Fibroblast of skin of right quadriceps (primary cell): ENCODE data around the gene KIF19.

Source experiments
- DNase-seq: peaks from one replicate; pipeline ENCODE4 v3.0.0-alpha.2; 2013

KIF19 gene

GRCh38 chr17:74305865-74306654 is 20.0 kb upstream of the KIF19 start:
- no peak for DNase-seq

DNA sequence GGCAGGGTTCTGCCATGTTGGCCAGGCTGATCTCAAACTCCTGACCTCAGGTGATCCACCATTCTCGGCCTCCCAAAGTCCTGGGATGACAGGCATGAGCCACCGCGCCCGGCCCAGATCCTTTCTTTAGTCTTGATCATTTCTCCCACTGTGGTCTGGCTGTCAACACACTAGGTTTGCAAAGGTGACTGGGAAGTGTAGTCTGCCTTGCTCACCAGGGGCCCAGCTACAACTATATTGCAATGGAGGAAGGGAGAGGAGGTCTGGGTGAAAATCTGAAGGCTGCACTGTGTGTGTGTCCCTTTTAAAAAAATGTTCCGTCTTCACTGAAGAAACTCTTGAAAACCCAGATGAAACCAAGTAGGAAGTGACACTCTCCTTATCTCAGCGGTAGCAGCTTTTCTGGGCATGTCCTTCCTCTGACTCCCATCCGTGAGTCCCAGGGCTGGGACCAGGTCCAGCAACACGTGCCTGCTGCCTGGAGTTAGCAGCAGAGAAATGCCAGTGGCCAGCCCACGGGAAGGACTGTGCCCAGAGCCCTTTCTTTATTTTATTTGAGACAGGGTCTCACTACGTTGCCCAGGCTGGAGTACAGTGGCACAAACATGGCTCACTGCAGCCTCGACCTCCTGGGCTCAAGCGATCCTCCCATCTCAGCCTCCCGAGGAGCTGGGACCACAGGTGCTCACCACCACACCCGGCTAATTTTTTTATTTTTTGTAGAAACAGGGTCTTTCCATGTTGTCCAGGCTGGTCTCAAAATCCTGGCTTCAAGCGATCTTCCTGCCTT is 17.8 kb upstream of the KIF19 start:
- no peak for DNase-seq

DNA sequence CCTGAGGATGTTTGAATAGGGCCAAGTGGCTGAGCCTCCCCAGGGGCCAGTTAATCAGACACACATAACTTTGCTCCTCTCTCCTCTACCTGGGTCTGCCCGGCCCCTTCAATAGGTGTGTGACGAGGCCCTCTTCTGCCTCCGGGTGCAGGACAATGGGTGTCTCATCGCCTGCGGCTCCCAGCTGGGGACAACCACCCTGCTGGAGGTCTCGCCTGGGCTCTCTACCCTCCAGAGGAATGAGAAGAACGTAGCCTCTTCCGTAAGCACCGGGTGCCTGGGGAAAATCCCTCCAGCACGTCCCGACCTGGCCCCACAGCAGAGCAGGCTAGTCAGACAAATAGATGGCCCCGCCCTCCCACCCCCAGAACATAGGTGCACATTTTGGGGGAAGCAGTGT is 16.1 kb upstream of the KIF19 start:
- no peak for DNase-seq

DNA sequence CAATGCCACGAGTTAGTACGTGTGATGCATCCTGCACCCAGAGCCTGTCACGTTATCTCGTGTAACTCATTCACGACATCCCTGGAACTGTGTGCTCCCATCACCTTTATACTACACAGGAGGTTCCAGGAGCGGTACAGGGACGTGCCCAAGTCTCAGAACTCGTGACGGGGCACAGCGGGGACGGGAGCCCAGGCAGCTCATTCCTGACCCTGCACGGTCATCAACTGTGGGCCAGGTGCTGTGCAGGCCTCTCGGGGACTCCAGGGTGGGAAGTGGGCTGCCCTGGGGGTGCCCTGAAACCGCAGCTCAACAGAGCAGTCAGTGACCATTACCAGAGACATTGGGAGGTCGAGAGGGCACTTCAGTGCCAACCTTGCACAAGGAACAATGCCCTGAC is 11.1 kb upstream of the KIF19 start:
- no peak for DNase-seq

DNA sequence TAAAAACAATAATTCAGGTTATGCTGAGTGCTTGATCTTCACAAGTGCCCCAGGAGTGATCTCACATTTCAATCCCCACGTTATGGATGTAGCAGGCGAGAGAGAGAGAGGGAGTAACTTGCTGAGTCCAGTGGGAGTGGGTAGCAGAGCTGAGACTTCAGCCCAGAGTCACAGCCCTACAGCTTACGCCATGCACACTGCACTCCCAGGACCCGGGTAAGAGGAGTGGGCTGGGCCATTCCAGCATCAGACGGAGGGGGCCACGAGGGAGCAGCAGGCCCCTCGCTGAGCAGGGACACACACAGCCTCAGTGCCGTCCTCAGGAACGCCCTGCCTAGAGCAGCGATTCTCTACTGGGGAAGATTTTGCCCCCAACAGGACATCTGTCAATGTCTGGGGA is 9.8 kb upstream of the KIF19 start:
- no peak for DNase-seq

DNA sequence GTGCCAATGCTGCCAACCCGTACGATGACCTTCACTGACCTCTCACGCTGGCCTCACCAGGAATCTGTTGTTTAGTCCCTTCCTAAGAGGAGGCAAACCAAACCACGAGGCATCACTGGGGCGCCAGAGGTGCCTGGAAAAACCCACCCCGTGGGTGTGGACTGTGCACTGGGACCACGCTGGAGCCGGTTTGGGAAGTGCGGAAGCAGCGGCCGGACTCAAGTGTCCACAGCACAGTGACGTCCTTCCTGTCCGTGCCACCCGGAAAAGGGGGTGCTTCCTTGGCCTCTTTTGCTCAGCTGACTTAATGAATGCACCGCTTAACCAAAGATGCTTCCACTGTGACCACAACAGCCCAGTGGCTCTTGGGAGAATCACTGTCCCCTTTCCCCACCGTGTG is 9.0 kb upstream of the KIF19 start:
- DNase-seq = no peak

DNA sequence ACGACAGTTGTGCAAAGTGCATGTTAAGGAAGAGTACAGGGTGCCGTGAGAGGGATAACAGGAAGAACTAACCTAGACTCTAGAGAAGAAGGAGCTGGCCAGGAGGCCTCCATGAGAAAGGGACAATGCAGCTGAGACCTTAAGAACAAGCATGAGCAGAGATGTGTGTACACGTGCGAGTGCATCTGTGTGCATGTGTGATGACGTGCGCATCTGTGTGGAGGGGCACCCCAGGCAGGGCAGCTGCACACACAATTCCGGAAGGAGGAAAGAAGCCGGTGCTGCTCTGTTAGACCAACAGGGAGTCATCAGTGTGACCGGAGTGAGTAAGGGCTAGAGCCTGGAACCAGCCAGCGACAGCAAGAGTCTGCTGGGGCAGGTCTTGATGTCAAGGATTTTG is 7.6 kb upstream of the KIF19 start:
- DNase-seq = no peak

- no peak for DNase-seq
Measured at GRCh38 chr17:74324521-74324920, 1.5 kb upstream of the KIF19 start.

DNA sequence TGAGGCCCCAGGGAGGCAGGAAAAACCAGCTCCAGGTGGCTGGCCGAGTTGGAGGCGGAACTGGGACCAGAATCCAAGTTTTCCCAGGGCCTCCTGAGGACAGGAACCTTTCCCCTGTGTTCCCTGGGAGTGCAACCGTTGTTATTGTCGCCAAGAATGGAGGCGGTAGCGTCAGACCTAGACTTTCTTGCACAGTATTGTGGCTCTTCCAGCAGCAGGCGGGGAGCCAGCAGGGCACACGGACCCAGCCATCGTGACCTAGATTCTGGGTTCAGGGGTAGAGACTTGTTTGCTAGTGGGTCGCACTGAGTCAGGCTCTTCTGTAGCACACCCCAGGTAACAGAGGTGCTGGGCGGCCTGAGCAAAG is 667 bp upstream of the KIF19 start:
- DNase-seq = no peak

DNA sequence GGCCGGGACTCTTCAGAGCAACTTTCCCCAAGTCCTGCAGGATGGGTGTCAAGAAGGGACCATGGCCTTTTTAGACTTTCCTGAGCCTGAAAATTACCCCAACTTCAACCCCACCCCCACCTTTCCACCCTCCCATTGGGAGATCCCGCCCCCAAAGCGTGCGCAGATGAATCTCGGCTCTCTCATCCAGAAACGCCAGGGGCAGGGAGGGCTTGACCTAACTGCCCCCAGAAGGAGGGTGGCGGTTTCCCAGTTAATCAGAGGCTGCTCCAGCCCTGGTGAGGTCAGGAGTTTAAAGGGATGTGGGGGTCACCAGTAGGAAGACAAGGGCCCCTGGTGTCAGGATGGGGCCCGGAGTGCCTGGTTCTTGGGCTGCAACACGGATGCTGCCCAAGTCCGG is 480 bp downstream of the KIF19 start:
- no peak for DNase-seq

- DNase-seq = no peak
Measured at GRCh38 chr17:74328487-74328886, 2.5 kb downstream of the KIF19 start.

DNA sequence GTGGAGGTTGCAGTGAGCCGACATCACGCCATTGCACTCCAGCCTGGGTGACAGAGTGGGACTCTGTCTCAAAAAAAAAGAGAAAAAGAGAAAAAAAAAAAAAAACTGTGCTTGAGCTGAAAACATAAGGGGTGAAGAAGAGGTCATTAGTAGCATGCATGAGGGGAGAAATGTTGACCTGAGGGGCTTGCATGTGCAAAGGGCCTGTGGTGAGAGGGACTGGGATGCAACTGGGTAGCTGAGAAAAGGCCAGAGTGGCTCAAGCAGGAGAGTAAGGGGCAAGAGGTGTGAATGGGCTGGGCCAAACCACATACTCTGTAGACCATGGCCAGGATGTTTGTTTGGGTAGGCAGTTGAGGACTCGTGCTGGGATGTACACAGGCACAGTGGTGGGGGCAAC is 3.4 kb downstream of the KIF19 start:
- no peak for DNase-seq

DNA sequence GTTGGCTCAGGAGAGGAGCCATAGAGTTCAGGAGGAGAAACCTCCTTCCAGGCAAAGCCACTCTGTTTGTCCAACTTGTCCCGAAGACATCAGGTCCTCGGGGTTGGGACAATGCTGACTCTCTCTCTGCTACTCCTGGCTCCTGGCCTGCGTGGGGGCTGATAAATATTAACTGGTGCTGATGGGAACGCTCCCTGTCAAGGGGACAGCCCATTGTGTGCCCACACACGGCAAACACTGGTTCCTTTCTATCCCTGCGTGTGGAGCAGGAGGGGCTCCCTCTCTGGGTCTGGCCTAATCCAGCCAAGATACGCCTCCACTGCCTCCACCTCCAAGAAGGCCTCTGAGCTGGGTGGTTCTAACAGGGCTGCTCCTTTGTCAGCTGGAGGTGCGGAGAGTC is 4.4 kb downstream of the KIF19 start:
- no peak for DNase-seq

DNA sequence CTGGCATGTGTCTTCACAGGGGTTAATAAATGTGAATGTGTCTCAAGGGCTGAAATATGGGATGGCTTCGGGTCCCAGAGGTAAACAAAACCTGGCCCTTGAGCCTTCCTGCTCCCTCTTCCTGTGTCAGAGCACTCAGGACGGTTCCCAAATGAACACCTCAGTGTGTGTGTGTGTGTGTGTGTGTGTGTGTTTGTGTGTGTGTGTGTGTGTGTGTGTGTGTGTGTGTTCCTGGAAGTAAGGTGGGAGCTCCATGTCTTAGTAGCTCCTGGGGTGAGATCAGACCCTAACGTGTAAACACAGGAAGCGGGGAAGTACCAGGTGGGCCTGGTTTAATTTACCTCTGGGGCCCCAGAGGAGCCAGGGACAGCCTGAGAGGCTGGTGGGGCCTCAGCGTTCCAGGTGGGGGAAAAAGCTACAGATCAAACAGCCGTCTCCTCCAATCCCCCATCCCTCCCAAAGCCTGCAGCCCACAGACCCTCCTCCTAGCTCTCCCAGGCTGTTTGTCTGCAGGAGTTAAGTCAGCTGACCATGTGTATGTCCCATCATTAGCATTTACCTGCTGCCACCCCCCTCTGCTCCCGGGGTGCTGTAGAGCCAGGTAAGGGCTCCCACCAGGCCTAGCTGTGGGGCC is 6.1 kb downstream of the KIF19 start:
- DNase-seq = no peak

GRCh38 chr17:74332763-74333283 is 6.8 kb downstream of the KIF19 start:
- DNase-seq = no peak

DNA sequence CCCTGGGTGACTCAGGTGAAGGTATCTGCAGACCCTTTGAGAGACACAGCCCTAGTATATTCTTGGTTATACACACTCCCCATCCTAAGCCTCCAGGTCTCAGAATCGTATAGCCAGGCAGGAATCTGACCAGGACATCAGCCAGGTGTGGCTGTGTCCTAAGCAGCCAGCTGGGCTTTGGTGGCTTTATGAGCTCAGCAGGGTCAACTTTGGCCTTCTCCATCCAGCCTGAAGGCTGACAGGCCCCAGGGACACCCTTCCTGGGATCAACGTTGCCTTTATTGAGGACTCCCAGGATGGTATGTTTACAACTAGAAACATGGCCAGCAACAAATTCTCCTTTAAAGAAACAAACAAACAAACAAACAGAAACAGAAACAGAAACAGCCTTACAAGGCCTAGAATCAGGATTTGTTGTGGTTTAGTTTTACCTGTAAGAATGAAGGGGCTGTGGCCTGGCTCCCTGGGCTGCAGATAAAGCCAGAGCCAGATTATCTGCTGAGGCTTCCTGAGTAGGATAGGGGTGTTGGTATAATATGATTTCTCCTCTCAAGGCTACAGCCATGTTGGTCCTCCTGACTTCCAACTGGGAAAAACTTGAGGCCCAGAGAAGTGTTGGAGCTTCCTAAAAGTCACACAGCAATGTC is 8.5 kb downstream of the KIF19 start:
- no peak for DNase-seq

- DNase-seq = no peak
Measured at GRCh38 chr17:74335529-74336062, 9.6 kb downstream of the KIF19 start.

DNA sequence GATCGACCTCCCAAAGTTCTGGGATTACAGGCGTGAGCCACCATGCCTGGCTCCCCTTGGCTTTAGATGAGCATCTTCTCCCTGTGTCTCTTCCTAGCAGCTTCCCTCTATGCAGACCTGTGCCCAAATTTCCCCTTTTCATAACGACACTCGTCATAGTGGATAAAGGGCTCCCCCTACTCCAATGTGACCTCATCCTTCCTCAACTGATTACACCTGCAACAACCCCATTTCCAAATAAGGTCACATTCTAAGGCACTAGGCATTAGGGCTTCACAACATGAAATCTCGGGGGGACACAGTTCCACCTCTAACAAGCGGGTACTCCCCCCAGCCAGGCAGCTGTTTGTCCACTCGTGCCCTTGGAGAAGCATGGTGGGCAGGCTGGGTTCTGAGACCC is 10.3 kb downstream of the KIF19 start:
- DNase-seq = no peak

- DNase-seq = no peak
Measured at GRCh38 chr17:74337834-74338500, 11.9 kb downstream of the KIF19 start.

GRCh38 chr17:74339537-74340195 is 13.6 kb downstream of the KIF19 start:
- DNase-seq = no peak

GRCh38 chr17:74340470-74341023 is 14.5 kb downstream of the KIF19 start:
- DNase-seq = no peak

DNA sequence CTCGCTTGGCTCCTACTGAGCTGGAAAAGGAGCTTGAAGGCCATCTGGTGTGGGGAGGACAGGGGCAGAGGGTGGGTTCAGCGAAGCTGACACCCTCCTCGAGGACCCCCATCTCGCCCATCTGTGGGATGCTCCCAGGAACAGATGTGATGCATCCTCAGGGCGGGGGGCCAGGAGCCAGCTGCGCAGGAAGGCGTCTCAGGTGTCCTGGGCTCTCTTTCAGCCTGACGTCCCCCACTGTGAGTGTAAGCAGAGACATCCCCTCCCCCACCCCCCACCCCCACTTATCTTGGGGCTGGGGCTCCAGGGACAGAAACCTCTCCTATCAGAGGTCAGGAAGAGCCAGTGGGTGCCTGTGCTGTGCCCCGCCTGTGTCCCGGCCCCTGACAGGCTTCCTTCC is 16.2 kb downstream of the KIF19 start:
- DNase-seq = no peak
